ENCODE results near the gene FAT3. TPM values are rescaled to one million over a fixed set of nuclear protein-coding genes. Genes with fewer than 3 reads are reported as not detected.

Gene FAT3
- total and polyA plus RNA-seq, 9 of the 15 experiments (the other 6 are each of a cell fraction or from before 2014, with no cell fraction given) = under 0.01 TPM; not detected in 7

DNA sequence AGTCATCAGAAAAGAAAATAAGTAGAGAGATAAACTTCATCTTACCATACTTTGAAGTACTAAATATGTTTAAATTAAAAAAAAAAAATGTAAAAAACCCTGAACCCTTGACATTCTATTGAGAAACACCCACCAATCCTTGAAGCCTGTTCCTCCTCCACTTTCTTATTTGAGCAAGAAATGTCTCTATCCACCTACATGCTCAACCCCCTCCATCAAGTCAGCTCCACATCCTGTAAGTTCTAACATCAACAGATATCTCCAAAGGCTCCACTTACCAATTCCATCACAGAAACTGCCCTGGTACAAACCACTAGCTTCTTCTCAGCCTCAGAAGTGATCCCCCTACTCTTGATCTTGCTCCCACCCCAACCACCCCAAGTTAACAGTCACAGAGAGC, 32.5 kb upstream of the FAT3 start:
- in situ Hi-C loops (cut with MboI) = no loop called here
- no peak overlapping the region for H2AFZ ChIP-seq (ENCODE audit: low read depth, low read length)
- no peak overlapping the region for H3K4me3 ChIP-seq
- BruUV-seq (replicated peaks) = no TSS peak
- no peaks in the 10 kb centered on the region for H3K79me2 ChIP-seq (ENCODE audit: control insufficient read depth, insufficient read depth, low read length)
- intact Hi-C loops (cut with micrococcal nuclease) = no loop called here
- H3K36me3 ChIP-seq (ENCODE audit: control insufficient read depth, insufficient read depth, low read length) = no peaks in the 10 kb centered on the region
- no peaks in the 10 kb centered on the region for H3K9me1 ChIP-seq (ENCODE audit: control insufficient read depth, insufficient read depth, low read length)
- ChIA-PET CTCF (ENCODE audit: low intra/inter-chr PET ratio) (no interaction called here), POLR2A (no interaction called here)
- H3K4me1 ChIP-seq (replicated peaks in 1 of 2; ENCODE audit: control insufficient read depth in 2 of 2, insufficient read depth in 2 of 2, low read length in 2 of 2) = no peaks in the 10 kb centered on the region
- H4K20me1 ChIP-seq (replicated peaks; ENCODE audit: control insufficient read depth, insufficient read depth, low read length) = no peaks in the 10 kb centered on the region
- no peak for DNase-seq (ENCODE audit: extremely low read depth in 1 of 4, low spot score in 3 of 4)
- FAIRE-seq = no peak
- no peak overlapping the region for H3K9ac ChIP-seq (ENCODE audit: insufficient read depth in 1 of 2, low read depth in 2 of 2, low read length in 2 of 2)
- no peak for ATAC-seq
- H3K4me2 ChIP-seq (ENCODE audit: insufficient read depth, low read length) = no peak overlapping the region
- H3K9me3 ChIP-seq (replicated peaks; ENCODE audit: control insufficient read depth, insufficient read depth, low read depth, low read length) = no peaks in the 10 kb centered on the region
- no peaks in the 10 kb centered on the region for H3K27me3 ChIP-seq (ENCODE audit: control insufficient read depth in 2 of 2, insufficient read depth in 2 of 2, low read length in 2 of 2)
- no peak overlapping the region for H3K27ac ChIP-seq (ENCODE audit: extremely low read depth, low read depth, low read length)
- TF ChIP-seq KDM1A (IDR thresholded peaks at IDR 0.05) = no peak
- TF ChIP-seq, protein P1, sequence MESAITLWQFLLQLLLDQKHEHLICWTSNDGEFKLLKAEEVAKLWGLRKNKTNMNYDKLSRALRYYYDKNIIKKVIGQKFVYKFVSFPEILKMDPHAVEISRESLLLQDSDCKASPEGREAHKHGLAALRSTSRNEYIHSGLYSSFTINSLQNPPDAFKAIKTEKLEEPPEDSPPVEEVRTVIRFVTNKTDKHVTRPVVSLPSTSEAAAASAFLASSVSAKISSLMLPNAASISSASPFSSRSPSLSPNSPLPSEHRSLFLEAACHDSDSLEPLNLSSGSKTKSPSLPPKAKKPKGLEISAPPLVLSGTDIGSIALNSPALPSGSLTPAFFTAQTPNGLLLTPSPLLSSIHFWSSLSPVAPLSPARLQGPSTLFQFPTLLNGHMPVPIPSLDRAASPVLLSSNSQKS (CRISPR knock-in tag; IDR thresholded peaks at IDR 0.05) = no peak
- TF ChIP-seq, protein P2, sequence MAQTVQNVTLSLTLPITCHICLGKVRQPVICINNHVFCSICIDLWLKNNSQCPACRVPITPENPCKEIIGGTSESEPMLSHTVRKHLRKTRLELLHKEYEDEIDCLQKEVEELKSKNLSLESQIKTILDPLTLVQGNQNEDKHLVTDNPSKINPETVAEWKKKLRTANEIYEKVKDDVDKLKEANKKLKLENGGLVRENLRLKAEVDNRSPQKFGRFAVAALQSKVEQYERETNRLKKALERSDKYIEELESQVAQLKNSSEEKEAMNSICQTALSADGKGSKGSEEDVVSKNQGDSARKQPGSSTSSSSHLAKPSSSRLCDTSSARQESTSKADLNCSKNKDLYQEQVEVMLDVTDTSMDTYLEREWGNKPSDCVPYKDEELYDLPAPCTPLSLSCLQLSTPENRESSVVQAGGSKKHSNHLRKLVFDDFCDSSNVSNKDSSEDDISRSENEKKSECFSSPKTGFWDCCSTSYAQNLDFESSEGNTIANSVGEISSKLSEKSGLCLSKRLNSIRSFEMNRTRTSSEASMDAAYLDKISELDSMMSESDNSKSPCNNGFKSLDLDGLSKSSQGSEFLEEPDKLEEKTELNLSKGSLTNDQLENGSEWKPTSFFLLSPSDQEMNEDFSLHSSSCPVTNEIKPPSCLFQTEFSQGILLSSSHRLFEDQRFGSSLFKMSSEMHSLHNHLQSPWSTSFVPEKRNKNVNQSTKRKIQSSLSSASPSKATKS (CRISPR knock-in tag; IDR thresholded peaks at IDR 0.05) = no peak
- TF ChIP-seq PHB (CRISPR knock-in tag; IDR thresholded peaks at IDR 0.05) = no peak
- TF ChIP-seq ELF1 (tag; IDR thresholded peaks at IDR 0.05) = no peak
- no peak for TF ChIP-seq BACH1 (tag; IDR thresholded peaks at IDR 0.05)
- TF ChIP-seq NR3C1 (CRISPR knock-in tag; IDR thresholded peaks at IDR 0.05) = no peak
- TF ChIP-seq, protein P3, sequence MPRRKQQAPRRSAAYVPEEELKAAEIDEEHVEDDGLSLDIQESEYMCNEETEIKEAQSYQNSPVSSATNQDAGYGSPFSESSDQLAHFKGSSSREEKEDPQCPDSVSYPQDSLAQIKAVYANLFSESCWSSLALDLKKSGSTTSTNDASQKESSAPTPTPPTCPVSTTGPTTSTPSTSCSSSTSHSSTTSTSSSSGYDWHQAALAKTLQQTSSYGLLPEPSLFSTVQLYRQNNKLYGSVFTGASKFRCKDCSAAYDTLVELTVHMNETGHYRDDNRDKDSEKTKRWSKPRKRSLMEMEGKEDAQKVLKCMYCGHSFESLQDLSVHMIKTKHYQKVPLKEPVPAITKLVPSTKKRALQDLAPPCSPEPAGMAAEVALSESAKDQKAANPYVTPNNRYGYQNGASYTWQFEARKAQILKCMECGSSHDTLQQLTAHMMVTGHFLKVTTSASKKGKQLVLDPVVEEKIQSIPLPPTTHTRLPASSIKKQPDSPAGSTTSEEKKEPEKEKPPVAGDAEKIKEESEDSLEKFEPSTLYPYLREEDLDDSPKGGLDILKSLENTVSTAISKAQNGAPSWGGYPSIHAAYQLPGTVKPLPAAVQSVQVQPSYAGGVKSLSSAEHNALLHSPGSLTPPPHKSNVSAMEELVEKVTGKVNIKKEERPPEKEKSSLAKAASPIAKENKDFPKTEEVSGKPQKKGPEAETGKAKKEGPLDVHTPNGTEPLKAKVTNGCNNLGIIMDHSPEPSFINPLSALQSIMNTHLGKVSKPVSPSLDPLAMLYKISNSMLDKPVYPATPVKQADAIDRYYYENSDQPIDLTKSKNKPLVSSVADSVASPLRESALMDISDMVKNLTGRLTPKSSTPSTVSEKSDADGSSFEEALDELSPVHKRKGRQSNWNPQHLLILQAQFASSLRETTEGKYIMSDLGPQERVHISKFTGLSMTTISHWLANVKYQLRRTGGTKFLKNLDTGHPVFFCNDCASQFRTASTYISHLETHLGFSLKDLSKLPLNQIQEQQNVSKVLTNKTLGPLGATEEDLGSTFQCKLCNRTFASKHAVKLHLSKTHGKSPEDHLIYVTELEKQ (CRISPR knock-in tag; IDR thresholded peaks at IDR 0.05) = no peak
- no peak for TF ChIP-seq MAFF (IDR thresholded peaks at IDR 0.05; ENCODE audit: low read length)
- TF ChIP-seq ZBTB1 (CRISPR knock-in tag; IDR thresholded peaks at IDR 0.05; ENCODE audit: borderline replicate concordance, low read depth) = no peak
- TF ChIP-seq XRCC5 (IDR thresholded peaks at IDR 0.05; ENCODE audit: low read depth, low read length) = no peak
- no peak for TF ChIP-seq STAT5A (IDR thresholded peaks at IDR 0.05; ENCODE audit: borderline replicate concordance, low read length)
- TF ChIP-seq ETS2 (tag; IDR thresholded peaks at IDR 0.05; ENCODE audit: borderline replicate concordance, poor library complexity, severe bottlenecking) = no peak
- TF ChIP-seq SMARCC2 (IDR thresholded peaks at IDR 0.05; ENCODE audit: low read depth) = no peak
- TF ChIP-seq SMARCA4 (IDR thresholded peaks at IDR 0.05) = no peak
